Heart left ventricle (tissue), 16 donors: Measurements from ENCODE around the gene TSPYL1. TPM values are rescaled to one million over a fixed set of nuclear protein-coding genes. Genes with fewer than 3 reads are reported as not detected.

ENCODE experiments used
- ATAC-seq, 4 donors: fragments of 200-7000 bp; cut with Tn5 transposase; one replicate each; pipeline ENCODE4 v1.9.1; 2020 to 2022; ENCODE audit warnings: moderate library complexity in 4 of 4, mild to moderate bottlenecking in 3 of 4, moderate number of reproducible peaks in 1 of 4
- DNase-seq, 5 donors: peaks; one replicate each; pipeline ENCODE4 v3.0.0-alpha.2; 2020
- H3K27ac ChIP-seq, 12 donors: fragments of 200-600 bp; sonication (generic) in 4 of 12; one replicate each; pipeline versions ENCODE4 v1.5.0 to v1.8.0; 2016 to 2022; ENCODE audit warnings: mild to moderate bottlenecking in 2 of 12
- H3K27me3 ChIP-seq, 9 donors: fragments of 200-600 bp; sonication (generic) in 2 of 9; one replicate each; pipeline versions ENCODE4 v1.5.1 to v1.8.0; 2016 to 2022; ENCODE audit warnings: mild to moderate bottlenecking in 3 of 9
- H3K36me3 ChIP-seq, 9 donors: fragments of 200-600 bp; sonication (generic) in 2 of 9; one replicate each; pipeline versions ENCODE4 v1.5.0 to v1.8.0; 2018 to 2022; ENCODE audit warnings: mild to moderate bottlenecking in 2 of 9
- H3K4me1 ChIP-seq, 12 donors: fragments of 200-600 bp; sonication (generic) in 4 of 12; one replicate each; pipeline versions ENCODE4 v1.5.0 to v1.8.0; 2016 to 2022; ENCODE audit warnings: mild to moderate bottlenecking in 3 of 12
- H3K4me3 ChIP-seq, 12 donors: fragments of 200-600 bp; sonication (generic) in 4 of 12; one replicate each; pipeline versions ENCODE4 v1.5.0 to v1.8.0; 2017 to 2022; ENCODE audit warnings: mild to moderate bottlenecking in 9 of 12, moderate library complexity in 4 of 12
- H3K9me3 ChIP-seq, 12 donors: fragments of 200-600 bp; sonication (generic) in 4 of 12; one replicate each; pipeline versions ENCODE4 v1.5.0 to v1.8.0; 2016 to 2022; ENCODE audit warnings: mild to moderate bottlenecking in 1 of 12
- CTCF ChIP-seq, 12 donors: fragments of 200-600 bp; sonication (generic) in 4 of 12; IDR thresholded peaks; one replicate each; pipeline versions ENCODE4 v1.5.0 to v1.8.0; 2018 to 2022; ENCODE audit warnings: antibody characterized with exemption in 12 of 12, mild to moderate bottlenecking in 5 of 12
- POLR2A ChIP-seq, 2 donors: fragments of 450-650 bp; IDR thresholded peaks; one replicate each; pipeline ENCODE4 v1.6.1; 2017; ENCODE audit warnings: antibody characterized with exemption in 2 of 2, mild to moderate bottlenecking in 2 of 2, moderate library complexity in 2 of 2
- WGBS, 4 donors: extraction: QIAGEN DNeasy Blood & Tissue Kit in 2 of 4; methylation state at CpG; one replicate each; pipeline versions ENCODE4 v1.1.5 to v1.1.7; 2013 to 2018; 5-methylcytosine and 5-hydroxymethylcytosine counted together
- intact Hi-C, 10 donors: fragments of 100-400 bp; cut with DNase I; formaldehyde crosslinking; loops; one replicate each; pipeline versions ENCODE4 v1.11.1 to v1.14.2; 2022
- polyA plus RNA-seq, 2 donors: library from polyadenylated mRNA; stranded (reverse); fragments of 200-250 nt; gene quantifications; one replicate each; pipeline ENCODE4 v1.2.3, GENCODE V29; 2013
- total RNA-seq, 9 donors: library from RNA; depleted of rRNA in 2 of 9; stranded (reverse); fragments of >200 nt in 2 of 9; fragmentation: NEBNext Ultra II Directional in 3 of 9; extraction: Animal tissue kit (Norgen Biotek cat#: 25700) in 3 of 9; gene quantifications; one replicate each; pipeline versions ENCODE4 v1.1.0 to v1.2.4, GENCODE V29; 2016 to 2023
- donor health status: ischemic (EF 13 %, LVEDD 7.1; RV severe dilation, severe dysfunction).
- donor health status: healthy with polysubstance abuse.
- donor health status: DM: no; HTN: yes; CAD: no.
- donor health status: DM: no; HTN: no; CAD: no.
- donor health status: ischemic (EF 25% LVEDD 6.9; RV normal size, moderate dysfunction).
- donor health status: ischemic (EF 25% LVEDD 5.7; RV mildly dilated, moderate dysfunction).
- donor health status: healthy.
- donor health status: DM: yes; HTN: yes; CAD: no.
- donor health status: ischemic (EF 35%, LVEDD 5.7; RV mildly dilated, moderate dysfunction).
- donor health status: nonischemic (EF 11% LVEDD 7.7; RV severe dilation, severe dysfunction).
- donor health status: DM: yes; HTN: yes; CAD: no.
- donor health status: PGD.
- donor health status: ischemic (EF 29% LVEDD 5.4; RV normal size, mild dysfunction).
- donor health status: nonischemic (EF 23%, LVEDD 6.1; RV moderate dilation, normal function).

TSPYL1 gene
- total and polyA plus RNA-seq, 11 donors: 24.8 to 150 (median 98.4) TPM

- no peak for ATAC-seq
- H3K27ac ChIP-seq: peak overlapping the region in 1 of 12 donors; percentile 12
- H3K27me3 ChIP-seq: no peaks in the 10 kb centered on the region
- DNase-seq: no peak
- WGBS, 4 donors: 81 to 86% (median 83%) methylated on average over 1 of the region's 1 CpG
- peaks cover 0 to 26% (median 0%) of the 10 kb centered on the region in 12 donors for H3K4me1 ChIP-seq
- TF ChIP-seq CTCF (IDR thresholded peaks at IDR 0.05): no peak
- TF ChIP-seq POLR2A (IDR thresholded peaks at IDR 0.05): no peak
- intact Hi-C loops: loop anchor here in 1 of 10 donors (10.0 kb wide), 1 partner anchor 154 kb away; no protein-coding TSS in a partner anchor
- H3K4me3 ChIP-seq: no peak overlapping the region
- H3K9me3 ChIP-seq: peaks cover 0 to 16% (median 6%) of the 10 kb centered on the region in 12 donors
- H3K36me3 ChIP-seq: no peaks in the 10 kb centered on the region
These were observed 20.8 kb upstream of the TSPYL1 start for GRCh38 chr6:116300566-116300965.

GRCh38 chr6:116298973-116299372, 19.2 kb upstream of the TSPYL1 start:
- Histone ChIP-seq H3K4me3 (no peak overlapping the region), H3K36me3 (no peaks in the 10 kb centered on the region), H3K27ac (no peak overlapping the region), H3K9me3 (peaks cover 0 to 16% (median 6%) of the 10 kb centered on the region in 12 donors), H3K4me1 (peaks cover 0 to 26% (median 0%) of the 10 kb centered on the region in 12 donors), H3K27me3 (no peaks in the 10 kb centered on the region)
- TF ChIP-seq CTCF (IDR thresholded peaks at IDR 0.05) (no peak), POLR2A (IDR thresholded peaks at IDR 0.05) (no peak)
- intact Hi-C loops: loop anchor here in 3 of 10 donors (10.0 kb wide), 1 partner anchor 146 kb away; no protein-coding TSS in a partner anchor
- no peak for DNase-seq
- ATAC-seq: no peak

- intact Hi-C loops: loop anchor here in 3 of 10 donors (10.0 kb wide), 1 partner anchor 147 kb away; no protein-coding TSS in a partner anchor
- H3K4me3 ChIP-seq: no peak overlapping the region
- 93 to 98% (median 96%) methylated on average over 3 of the region's 3 CpGs for WGBS, 4 donors
- H3K27ac ChIP-seq: no peak overlapping the region
- ATAC-seq (no peak), DNase-seq (no peak)
- TF ChIP-seq POLR2A (IDR thresholded peaks at IDR 0.05) (no peak), CTCF (IDR thresholded peaks at IDR 0.05) (no peak)
- H3K36me3 ChIP-seq: no peaks in the 10 kb centered on the region
- H3K27me3 ChIP-seq: no peaks in the 10 kb centered on the region
- peaks cover 0 to 16% (median 6%) of the 10 kb centered on the region in 12 donors for H3K9me3 ChIP-seq
- peaks cover 0 to 26% (median 0%) of the 10 kb centered on the region in 12 donors for H3K4me1 ChIP-seq
These were observed 18.5 kb upstream of the TSPYL1 start for GRCh38 chr6:116298273-116298672.

- 94 to 97% (median 96%) methylated on average over 1 of the region's 1 CpG for WGBS, 4 donors
- TF ChIP-seq POLR2A (IDR thresholded peaks at IDR 0.05) (no peak), CTCF (IDR thresholded peaks at IDR 0.05) (no peak)
- H3K36me3 ChIP-seq: no peaks in the 10 kb centered on the region
- ATAC-seq (no peak), DNase-seq (no peak)
- intact Hi-C loops: loop anchor here in 3 of 10 donors (5.0 to 10.0 kb wide), 3 partner anchors 80 to 240 kb away; partner anchors contain the start of gene DSE (in 1 of the 3)
- peaks cover 0 to 7% (median 0%) of the 10 kb centered on the region in 12 donors for H3K4me1 ChIP-seq
- no peak overlapping the region for H3K4me3 ChIP-seq
- peaks cover 0 to 5% (median 0%) of the 10 kb centered on the region in 12 donors for H3K9me3 ChIP-seq
- no peak overlapping the region for H3K27ac ChIP-seq
- no peaks in the 10 kb centered on the region for H3K27me3 ChIP-seq
These were observed 12.8 kb upstream of the TSPYL1 start for GRCh38 chr6:116292553-116292952.
